Measurements from ENCODE around the gene ATP5ME.
"Not testable (repeated sequence)": the region's sequence is repeated elsewhere in the genome, so short reads cannot be mapped to it uniquely, and the experiment has no call there.

Gene ATP5ME

DNA sequence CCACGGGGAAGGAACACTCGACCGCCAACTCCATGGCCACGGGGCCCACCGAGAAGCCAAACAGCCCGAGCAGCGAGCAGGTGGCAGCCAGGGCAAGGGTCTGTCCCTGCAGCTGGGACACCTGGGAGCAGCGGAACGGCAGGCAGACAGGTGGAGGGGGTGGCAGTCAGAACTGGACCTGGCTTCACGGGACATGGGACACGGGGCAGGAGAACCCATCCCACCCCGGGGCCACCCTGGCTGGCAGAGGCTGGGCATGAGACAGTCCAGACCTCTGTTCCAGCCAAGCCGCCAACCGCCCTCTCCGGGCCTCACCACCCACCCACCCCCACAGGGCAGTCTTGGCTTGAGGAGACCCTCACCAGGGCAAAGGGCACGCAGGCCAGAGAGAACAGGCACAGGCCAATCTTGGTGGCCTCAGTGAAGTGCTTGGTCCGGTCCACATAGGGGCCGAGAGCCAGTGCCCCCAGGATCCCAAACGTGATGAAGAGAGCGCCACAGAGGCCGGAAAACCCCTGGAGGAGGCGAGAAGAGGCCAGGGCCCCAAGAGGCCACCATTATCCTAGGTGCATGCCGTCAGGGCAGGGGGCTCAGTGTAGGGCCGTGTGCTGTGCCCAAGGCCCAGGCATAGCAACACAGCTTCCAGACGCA, 9.3 kb upstream of the ATP5ME start:
- DNase-seq, result no peak

DNA sequence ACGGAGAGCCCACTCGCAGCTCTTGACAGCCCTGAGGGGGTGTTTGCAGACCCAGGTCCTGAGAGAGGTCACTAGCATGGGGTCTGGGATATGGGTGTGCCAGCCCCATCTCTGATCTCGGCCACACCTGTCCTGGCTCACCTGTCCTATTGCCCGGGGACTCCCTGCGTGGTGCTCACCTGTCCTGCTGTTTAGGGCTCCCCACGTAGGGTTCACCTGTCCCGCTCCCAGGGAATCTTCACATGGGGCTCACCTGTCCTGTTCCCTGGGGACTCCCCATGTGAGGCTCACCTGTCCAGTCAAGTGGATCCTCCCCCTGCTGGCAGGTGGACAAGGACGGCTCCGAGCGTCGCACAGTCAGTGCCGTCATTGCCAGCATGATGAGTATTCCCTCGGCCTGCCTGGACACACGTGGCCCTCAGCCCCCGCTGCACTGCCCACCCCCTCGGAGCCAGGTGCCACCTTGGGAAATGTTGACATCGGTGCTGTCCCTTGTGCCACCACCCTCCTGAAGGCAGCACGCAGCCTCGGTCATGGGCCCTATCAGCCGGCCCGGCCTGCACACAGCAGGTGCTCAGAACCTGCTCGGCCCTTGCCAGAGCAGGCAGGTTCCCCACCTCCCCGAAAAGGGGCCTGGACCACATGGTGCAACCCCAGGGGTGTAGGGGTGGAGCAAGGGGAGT, 8.6 kb upstream of the ATP5ME start:
- no peak for DNase-seq

DNA sequence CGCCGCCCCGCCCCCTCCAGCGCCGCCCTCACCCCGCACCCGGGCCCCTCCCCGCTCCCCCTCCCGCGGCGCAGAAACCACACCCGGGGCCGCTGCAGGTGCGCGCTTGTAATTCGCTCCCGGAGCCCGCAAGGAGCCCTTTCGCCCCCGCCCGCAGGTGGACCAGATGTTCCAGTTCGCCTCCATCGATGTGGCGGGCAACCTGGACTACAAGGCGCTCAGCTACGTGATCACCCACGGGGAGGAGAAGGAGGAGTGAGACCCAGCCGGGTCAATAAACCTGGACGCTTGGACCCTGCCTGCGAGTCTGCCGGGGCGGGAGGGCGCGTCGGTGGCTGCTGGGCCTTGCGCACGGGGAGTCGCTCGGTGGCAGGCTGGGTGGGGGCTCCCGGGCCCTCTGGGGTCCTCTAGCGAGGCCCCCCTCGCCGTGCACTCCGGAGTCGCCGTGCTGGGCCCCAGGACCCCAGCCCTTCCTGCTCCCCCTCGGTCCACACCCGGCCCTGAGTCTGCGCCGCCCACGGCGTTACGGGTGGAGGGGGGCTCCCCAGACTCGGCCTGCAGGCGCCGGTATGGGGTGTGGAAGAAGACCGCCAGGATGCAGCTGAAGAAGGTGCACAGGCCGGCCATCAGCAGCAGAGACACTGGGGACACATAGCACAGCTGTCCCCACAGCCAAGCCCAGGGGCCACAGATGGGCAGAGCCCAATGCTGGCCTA, 7.8 kb upstream of the ATP5ME start:
- DNase-seq, result peak; percentile 45 to 65

DNA sequence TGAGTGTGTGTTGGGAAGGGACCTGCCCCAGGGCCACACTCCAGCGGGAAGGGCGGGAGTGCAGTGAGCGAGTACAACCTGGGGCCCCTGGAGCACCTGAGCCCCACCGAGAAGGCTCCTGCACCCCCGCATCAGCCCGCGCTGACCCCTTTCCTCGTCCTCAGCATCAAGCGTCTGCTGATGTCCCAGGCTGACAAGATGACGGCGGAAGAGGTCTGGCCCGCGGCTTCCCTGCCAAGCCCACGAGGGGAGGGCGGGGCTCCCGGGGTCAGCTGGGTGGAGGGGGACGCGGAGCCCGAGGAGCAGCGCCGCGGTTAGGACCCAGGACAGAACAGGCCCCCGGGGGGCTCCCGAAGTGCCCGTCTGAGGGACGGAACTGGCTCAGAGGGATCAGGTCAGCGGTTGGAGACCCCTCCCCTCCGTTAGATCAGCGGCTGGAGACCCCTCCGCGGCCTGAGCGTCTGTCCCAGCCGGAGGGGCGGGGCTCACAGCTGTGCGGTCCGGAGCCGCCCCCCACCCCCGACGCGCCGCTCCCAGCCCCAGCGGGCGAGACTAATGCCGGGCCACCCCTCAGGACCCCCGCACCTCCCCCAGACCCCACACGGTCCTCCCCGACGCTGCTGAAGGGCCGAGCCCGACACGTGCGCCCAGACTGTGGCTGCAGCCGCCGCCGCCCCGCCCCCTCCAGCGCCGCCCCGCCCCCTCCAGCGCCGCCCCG, 7.0 kb upstream of the ATP5ME start:
- DNase-seq, result peak; percentile 8 to 57

DNA sequence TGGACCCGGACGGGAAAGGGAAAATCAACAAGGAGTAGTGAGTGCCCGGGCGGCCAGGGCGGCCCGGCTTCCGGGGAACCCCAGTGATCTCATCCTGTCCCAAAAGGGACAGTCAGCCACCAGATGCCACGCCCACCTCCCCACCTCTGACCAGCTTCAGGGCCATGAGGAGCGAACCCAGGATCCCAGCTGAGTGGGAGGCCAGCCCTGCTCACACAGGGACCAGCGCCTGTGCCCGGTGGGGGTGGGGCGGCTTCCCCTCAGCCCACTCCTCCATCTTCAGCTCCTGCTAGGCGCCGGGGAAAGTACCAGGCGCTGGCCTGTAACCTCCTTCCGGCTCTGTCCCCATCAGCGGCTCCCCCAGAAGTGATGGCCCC, 6.5 kb upstream of the ATP5ME start:
- DNase-seq, result no peak

DNA sequence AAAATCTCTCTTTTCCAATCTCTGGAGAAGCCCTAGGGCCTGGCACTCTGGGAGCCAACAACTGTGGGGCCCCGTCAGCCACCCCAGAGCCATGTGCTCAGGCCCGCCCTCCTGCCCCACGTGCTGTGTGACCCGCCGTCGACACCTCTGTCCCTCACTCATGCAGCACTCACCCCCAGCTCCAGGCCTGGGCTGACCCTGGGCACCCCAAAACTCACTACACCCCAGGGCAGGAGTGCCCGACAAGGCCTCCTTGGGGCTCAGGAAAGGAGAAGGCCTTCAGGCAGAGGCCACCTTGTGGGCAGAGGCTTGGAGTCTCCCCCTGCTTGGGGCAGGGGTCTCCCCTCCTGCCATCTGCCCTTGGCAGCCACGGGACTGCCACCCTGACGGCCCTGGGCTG, 6.0 kb upstream of the ATP5ME start:
- DNase-seq, result no peak

DNA sequence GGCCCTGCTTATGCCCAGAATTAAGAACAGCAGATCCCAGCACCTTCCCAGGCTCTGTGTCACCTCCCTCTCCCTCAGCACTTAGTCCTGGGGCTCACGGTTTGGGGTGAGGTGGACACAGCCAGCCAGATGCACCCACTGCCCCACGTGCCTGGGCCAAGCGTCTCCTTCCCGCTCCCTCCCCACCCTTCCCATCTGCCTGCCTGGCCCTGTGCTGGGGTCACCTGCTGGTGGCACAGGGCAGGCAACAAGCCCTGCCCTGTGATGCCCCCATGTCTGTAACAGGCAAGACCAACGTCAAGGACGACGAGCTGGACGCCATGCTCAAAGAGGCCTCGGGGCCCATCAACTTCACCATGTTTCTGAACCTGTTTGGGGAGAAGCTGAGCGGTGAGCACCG, 5.6 kb upstream of the ATP5ME start:
- no peak for DNase-seq

DNA sequence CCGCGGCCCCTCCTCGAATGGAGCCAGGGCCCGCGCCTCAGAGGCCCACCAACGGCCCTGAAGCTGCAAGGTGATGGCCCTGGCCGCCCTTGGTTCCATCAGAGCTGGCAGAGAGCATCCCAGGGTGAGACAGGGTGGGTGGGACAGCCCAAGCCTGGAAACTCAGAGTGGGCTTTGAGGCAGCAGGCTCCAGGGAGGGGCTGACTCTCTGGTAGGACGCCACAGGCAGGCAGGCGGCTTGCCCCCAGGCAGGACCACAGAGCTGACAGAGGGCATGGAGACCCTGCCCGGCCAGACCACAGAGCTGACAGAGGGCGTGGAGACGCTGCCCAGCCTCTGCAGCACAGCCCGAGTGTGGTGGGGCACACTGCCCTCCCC, 5.0 kb upstream of the ATP5ME start:
- DNase-seq, result no peak

DNA sequence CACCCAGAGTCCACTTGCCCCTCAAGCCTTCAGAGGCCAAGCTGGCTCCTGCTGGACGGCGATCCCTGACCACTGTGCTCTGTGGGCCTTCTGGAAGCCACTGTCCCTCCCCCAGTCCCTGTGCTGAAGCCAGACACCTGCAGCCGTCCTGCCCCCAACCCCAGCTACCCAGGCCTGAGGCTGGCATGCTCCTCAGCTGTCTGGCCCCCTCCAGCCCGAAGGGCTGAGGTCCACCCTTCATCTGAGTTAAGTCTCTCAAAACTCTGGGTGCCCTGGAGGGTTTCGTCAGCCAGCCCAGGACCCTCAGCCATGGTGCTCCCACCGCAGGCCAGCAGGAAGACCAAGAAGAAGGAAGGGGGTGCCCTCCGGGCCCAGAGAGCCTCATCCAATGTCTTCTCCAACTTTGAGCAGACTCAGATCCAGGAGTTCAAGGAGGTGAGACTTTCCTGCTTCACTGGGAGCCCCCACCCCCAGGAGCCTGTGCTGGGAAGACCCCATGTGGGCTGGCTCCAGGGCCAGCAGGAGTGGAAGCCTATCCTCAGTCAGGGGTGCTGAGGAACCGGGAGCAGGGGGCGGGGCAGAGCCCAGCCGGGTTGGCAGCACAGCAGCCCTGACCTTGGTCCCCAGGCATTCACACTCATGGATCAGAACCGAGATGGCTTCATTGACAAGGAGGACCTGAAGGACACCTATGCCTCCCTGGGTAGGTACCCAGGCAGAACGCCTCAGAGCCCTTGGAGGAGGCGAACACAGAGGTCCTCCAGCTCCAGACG, 4.4 kb upstream of the ATP5ME start:
- DNase-seq, result no peak

DNA sequence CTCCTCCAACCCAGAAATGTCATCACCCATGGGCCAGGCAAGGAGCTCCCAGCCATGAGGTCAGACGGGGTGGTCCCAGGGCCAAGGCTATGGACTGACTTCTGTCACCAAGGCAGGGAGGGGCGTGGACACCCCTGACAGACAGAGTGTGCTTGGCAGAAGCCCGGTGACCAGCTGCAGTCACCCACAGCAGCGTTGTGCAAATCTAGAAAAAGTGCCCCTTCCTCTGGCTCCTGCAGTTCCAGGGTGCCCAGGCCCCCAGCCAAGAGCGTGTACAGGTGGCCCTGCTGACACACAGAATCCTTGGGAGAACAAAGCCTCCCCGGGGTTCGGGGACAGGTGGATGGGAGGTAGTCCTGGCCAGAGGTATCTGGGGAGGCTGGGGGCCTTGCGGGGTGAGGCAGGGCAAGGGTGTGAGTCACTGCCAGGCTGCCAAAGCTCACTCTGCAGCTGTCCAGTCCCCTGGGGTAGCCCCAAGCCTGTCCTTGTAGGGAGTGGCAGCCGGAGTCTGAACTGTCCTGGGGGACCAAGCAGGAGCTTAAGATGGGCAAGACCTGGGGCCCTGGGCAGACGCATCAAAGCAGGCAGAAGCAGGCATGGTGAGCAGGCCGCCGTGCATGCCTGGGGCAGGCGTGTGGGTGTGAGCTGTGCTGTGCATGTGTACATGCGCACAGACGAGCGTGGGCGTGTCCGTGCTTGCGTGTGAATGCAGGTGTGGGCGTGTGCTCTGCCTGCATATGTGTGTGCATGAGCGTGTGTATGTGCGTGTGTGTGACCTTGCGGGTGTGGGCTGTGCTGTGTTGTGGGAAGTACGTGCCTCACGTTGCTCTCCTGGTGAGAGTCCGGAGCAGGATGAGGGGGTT, 3.6 kb upstream of the ATP5ME start:
- no peak for DNase-seq

DNA sequence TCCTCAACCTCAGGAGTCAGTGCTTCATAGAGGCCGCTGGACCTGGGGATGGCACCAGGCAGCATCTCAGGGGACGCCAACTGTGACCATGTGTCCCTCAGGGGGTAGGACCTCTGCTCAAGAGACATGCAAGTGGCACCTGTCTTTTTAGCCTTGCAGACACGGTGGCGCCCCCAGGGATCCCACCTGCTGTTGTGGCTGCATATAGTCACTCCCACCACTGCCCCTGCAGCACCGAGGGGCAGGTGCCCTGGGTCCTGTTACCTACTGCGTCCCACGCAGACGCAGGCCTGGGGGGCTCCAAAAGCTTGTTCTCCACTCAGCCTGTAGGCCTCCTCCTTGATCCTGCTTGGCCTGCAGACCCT, 2.8 kb upstream of the ATP5ME start:
- DNase-seq, result no peak

DNA sequence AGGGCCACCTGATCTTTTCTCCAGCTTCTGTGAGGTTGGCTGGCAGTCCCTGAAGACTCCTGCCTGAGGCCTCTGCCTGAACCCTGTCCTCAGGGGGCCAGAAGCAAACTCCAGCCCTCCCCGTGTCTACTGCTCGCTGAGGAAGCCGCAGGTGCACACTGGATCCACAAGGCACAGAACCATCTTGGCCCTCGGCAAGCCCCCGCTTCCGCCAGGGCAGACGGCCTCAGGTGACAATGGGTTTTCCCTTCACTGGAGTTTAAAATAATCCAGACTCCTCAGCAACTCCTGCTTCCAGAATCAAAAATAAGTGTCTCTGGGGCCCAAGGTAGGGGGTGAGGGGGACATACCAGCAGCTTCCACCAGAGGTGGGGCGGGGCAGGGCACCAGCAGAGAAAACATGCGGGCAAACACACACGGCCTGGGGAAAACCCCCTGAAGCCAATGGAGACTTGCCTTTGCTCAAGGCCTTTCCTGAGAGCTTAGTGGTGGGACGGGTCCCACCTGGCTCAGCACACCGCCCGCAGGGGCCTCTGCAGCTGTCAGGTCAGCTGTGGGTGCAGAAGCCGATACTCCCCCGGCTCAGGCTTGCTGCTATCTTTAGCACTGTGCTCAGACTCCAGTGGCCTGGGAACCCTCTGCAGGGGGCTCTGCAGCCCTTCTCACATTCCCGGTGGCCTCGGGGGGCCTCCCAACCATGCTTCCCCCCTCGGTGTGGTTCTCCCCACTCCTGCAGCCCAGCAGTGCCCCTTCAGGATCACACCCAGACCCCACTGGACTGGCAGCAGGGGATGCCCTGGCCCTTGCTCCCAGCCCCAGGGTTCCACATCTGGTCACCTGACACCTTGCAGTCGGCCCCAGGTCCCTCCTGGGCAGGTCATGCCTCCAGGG, 2.1 kb upstream of the ATP5ME start:
- no peak for DNase-seq

DNA sequence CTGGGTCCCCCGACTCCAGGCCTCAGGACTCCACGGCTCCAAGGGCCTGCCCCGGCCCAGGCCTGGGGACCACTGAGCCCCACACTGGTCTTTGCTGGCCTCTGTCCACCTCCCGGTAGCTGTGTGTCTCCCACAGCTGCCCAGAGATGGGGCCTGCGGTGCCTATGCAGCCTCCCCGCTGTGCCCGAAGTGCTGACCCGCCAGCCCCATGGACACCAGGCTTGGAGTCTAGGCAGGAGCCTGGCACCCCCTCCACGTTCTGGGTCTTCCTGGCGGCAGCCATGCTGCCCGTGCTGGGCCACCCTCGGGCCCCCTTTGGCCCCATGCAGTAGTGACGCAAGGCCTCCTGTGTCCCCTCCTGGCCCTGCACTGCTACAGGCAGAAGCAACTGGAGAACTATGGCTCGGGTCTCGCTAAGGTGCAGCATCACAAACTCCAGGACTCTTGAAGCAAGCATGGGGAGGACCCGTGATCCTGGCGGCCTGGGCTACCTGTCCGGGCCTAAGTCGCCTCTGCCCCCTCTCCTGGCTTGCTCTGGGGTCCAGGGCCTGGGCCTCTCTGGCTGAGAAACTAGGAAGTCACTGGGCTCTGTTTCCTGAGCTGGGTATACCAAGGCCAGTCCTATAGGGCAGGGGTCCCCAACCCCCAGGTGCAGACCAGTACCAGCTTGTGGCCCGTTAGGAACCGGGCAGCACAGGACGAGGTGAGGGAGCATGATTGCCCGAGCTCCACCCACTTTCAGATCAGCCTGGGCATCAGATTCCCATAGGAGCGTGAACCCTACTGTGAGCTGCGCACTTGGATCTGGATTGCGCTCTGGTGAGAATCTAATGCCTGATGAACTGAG, 1.2 kb upstream of the ATP5ME start:
- no peak for DNase-seq

DNA sequence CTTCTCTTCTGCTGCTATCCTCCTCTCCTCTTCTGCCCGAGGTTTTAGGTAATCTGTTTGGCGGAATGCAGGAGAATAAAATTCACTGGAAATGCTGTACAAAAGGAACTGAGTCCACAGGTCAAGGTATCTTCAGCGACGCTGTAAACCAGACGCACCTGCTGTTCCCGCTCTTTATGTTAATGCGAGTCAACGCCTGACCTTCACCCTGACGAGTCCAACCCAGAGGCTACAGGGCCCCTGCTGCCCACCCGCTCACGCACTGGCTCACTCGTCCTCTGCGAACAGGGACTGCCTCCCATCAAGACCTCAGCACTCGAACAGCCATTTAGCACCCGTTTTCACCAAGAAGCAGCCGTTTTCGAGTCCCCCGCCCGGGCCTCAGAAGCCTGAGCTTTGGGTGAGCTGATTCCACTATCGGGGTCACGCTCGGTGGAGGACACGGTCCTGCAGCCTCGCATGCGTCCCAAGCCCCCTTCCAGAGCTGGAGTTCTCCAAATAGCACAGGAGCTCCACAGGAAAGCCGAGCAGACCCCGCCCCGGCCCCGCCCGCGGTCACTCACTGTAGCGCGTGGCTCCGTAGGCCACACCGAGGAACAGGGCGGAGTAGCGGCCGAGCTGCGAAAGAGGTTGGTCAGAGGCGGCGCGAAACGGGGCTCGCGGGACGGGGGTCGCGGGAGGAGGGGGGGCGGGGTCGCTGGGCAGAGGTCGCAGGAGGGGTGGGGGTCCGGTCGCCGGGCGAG, 556 bp downstream of the ATP5ME start:
- DNase-seq, result no peak

DNA sequence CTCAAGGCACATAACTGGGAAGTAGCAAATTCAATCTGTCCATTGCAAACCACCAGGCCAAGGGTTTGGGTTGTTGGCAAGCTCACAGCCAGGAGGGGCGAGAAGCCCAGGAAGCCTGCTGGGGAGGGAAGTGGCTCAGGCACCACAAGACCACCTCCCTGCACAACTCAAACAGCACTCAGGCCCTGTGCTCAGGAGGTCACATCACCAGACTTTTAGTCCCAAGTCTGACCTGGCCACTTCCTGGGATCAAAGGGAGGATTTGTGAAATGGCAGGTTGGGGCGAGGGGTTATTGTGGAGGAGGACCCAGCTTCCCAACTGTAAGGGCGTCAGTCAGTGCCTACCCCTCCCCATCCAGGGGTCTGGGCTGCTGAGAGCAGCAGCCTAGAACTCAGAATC, 2.3 kb downstream of the ATP5ME start:
- no peak for DNase-seq

DNA sequence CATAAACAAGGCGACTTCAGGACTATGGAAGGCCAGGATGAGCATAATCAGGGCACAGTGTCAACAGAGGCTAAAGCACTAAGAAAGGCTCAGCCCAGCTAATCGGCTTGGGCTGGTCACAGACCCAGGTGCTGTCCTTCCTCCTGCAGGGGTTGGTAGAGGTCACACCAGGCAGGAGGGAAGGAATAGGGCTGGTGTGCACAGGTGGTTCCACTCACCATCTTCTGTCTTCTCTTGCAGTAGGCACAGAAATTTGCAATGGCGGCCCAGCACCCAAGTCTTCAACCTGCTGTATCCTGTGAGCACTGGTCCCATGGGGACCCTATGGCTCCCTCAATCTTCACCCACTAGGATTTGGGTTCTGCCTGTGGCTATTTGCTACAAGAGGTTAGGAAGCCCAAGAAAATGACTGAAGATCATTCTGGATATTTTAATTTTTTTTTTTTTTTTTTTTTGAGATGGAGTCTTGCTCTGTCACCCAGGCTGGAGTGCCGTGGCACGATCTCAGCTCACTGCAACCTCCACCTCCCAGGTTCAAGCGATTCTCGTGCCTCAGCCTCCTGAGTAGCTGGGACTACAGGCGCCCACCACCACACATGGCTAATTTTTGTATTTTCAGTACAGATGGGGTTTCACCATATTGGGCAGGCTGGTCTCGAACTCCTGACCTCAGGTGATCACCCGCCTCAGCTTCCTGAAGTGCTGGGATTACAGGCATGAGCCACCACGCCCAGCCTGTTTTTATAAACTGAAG, 4.1 kb downstream of the ATP5ME start:
- DNase-seq, result not testable (repeated sequence)

DNA sequence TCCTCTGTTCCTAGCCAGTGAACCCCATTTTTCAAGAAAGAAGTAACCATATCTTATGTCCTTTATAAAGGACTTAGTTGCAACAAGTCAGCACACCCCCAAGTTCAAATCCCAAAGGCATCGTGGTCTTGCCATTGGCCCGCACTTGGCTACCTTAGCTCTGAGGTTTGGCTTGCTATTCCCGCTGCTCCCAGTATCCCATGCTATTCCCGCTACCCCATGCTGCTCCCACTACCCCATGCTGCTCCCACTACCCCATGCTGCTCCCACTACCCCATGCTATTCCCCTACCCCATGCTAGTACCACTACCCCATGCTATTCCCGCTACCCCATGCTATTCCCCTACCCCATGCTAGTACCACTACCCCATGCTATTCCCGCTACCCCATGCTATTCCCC, 5.9 kb downstream of the ATP5ME start:
- DNase-seq, result not testable (repeated sequence)

DNA sequence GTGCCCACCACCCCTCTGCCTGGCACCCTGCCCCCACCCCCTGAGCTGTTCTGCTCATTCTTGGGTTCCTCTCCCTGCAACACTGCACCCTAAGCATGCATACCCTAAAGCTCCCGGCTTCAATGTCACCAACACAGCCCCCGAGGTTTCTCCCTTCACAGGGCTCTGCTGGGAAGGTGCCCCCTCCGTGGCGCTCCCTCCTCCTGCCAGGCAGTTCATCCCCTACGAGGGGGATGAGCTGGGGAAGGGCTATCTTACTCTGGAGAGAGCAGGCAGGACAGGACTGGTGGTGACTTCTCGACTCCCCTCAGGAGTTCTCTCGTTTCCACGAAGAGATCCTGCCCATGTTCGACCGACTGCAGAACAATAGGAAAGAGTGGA, 6.5 kb downstream of the ATP5ME start:
- no peak for DNase-seq

All from NCI-H524 (cell line).